Thyroid gland (tissue), 4 donors: ENCODE data around the gene PKHD1. TPM values are rescaled to one million over a fixed set of nuclear protein-coding genes. Genes with fewer than 3 reads are reported as not detected.

ENCODE experiments used
- DNase-seq, 2 donors: peaks; one replicate each; pipeline ENCODE4 v3.0.0-alpha.2; 2019
- H3K27ac ChIP-seq, 3 donors: fragments of 200-600 bp; sonication (generic); 1 replicate in 2 of 3; 2 replicates in 1 of 3; pipeline ENCODE4 v1.5.1; 2016 to 2019; ENCODE audit warnings: mild to moderate bottlenecking in 1 of 3, moderate library complexity in 1 of 3
- H3K27me3 ChIP-seq: fragments of 200-600 bp; sonication (generic); one replicate; pipeline ENCODE4 v1.5.1; 2019
- H3K36me3 ChIP-seq, 2 donors: fragments of 200-600 bp; sonication (generic); one replicate each; pipeline ENCODE4 v1.5.1; 2016 to 2019
- H3K4me1 ChIP-seq, 2 donors: fragments of 200-600 bp; sonication (generic); one replicate each; pipeline ENCODE4 v1.5.1; 2017 to 2019
- H3K4me3 ChIP-seq, 3 donors: fragments of 200-600 bp; sonication (generic); replicated peaks in 1 of 3; 1 replicate in 2 of 3; 2 replicates in 1 of 3; pipeline ENCODE4 v1.5.1; 2016; ENCODE audit warnings: mild to moderate bottlenecking in 1 of 3
- H3K9me3 ChIP-seq: fragments of 200-600 bp; sonication (generic); one replicate; pipeline ENCODE4 v1.5.1; 2017
- POLR2A ChIP-seq, 2 donors: fragments of 450-650 bp; IDR thresholded peaks; one replicate each; pipeline ENCODE4 v1.6.1; 2017; ENCODE audit warnings: antibody characterized with exemption in 2 of 2, mild to moderate bottlenecking in 2 of 2, moderate library complexity in 1 of 2
- whole genome bisulfite sequencing, 2 donors: methylation state at CpG; one replicate each; pipeline ENCODE4 v1.1.5; 2017; 5-methylcytosine and 5-hydroxymethylcytosine counted together
- intact Hi-C: fragments of 100-400 bp; cut with DNase I; formaldehyde crosslinking; loops from one replicate; pipeline ENCODE4 v1.15.1; 2023
- total RNA-seq, 4 donors: library from RNA; depleted of rRNA; stranded (reverse); fragments of >200 nt; gene quantifications; one replicate each; pipeline ENCODE4 v1.2.3, GENCODE V29; 2016
- TF ChIP-seq, protein P1 (sequence below), 6 experiments: fragments of 200-600 bp in 3 of 6; fragments of 450-650 bp in 3 of 6; sonication (generic) in 3 of 6; IDR thresholded peaks; one replicate each; pipeline ENCODE4 v1.5.1; 2016 to 2019; ENCODE audit warnings: antibody characterized with exemption in 6 of 6, mild to moderate bottlenecking in 2 of 6, inconsistent platforms in 1 of 6, moderate library complexity in 1 of 6

Gene PKHD1
- total RNA-seq, 4 donors from 2014 or later: under 0.01 to 0.11 (median 0.07) TPM

DNA sequence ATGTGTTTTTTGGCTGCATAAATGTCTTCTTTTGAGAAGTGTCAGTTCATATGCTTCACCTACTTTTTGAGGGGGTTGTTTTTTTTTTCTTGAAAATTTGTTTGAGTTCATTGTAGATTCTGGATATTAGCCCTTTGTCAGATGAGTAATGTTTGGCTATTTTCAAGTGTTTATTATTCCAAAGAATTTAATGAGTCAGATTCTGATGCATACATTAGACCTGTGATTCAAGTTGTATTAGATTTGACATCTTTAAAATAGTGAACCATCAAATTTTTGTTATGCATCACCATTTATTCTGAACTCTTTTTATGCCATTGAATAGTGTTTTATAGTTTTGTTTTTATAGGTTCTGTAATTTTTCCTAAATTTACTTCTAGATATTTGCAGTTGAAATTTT, 319.3 kb downstream of the PKHD1 start:
- intact Hi-C loops: no loop called here
- no peaks in the 10 kb centered on the region for H3K4me1 ChIP-seq
- H3K27me3 ChIP-seq: no peaks in the 10 kb centered on the region
- TF ChIP-seq, protein P1, sequence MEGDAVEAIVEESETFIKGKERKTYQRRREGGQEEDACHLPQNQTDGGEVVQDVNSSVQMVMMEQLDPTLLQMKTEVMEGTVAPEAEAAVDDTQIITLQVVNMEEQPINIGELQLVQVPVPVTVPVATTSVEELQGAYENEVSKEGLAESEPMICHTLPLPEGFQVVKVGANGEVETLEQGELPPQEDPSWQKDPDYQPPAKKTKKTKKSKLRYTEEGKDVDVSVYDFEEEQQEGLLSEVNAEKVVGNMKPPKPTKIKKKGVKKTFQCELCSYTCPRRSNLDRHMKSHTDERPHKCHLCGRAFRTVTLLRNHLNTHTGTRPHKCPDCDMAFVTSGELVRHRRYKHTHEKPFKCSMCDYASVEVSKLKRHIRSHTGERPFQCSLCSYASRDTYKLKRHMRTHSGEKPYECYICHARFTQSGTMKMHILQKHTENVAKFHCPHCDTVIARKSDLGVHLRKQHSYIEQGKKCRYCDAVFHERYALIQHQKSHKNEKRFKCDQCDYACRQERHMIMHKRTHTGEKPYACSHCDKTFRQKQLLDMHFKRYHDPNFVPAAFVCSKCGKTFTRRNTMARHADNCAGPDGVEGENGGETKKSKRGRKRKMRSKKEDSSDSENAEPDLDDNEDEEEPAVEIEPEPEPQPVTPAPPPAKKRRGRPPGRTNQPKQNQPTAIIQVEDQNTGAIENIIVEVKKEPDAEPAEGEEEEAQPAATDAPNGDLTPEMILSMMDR (IDR thresholded peaks at IDR 0.05): no peak
- TF ChIP-seq POLR2A (IDR thresholded peaks at IDR 0.05): no peak
- H3K4me3 ChIP-seq: no peak overlapping the region
- H3K27ac ChIP-seq: no peak overlapping the region
- no peaks in the 10 kb centered on the region for H3K36me3 ChIP-seq
- no peaks in the 10 kb centered on the region for H3K9me3 ChIP-seq
- DNase-seq: no peak

DNA sequence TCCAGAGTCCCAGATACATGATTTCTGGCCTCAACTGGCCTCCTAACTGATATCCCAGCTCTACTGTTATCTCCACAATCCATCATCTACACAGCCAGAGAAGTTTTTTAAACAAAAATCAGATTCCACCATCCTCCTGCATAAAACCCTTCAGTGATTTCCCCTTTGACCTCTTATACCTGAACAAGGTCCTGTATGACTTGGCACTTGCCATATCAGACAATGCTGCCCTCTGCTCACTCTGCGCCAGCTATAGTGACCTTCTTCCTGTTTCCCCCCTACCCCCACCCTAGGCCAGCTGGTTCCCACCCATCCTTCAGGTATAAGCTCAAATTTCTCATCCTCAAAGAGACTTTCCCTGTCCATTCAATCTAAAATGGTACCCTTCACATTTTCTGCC, 322.2 kb downstream of the PKHD1 start:
- H3K36me3 ChIP-seq: no peaks in the 10 kb centered on the region
- TF ChIP-seq, protein P1 (IDR thresholded peaks at IDR 0.05): no peak
- no peak for TF ChIP-seq POLR2A (IDR thresholded peaks at IDR 0.05)
- DNase-seq: no peak
- no peak overlapping the region for H3K4me3 ChIP-seq
- no peaks in the 10 kb centered on the region for H3K27me3 ChIP-seq
- H3K27ac ChIP-seq: no peak overlapping the region
- intact Hi-C loops: no loop called here
- H3K4me1 ChIP-seq: no peaks in the 10 kb centered on the region
- WGBS, 2 donors: 91 to 94% methylated on average over 1 of the region's 1 CpG
- H3K9me3 ChIP-seq: no peaks in the 10 kb centered on the region

DNA sequence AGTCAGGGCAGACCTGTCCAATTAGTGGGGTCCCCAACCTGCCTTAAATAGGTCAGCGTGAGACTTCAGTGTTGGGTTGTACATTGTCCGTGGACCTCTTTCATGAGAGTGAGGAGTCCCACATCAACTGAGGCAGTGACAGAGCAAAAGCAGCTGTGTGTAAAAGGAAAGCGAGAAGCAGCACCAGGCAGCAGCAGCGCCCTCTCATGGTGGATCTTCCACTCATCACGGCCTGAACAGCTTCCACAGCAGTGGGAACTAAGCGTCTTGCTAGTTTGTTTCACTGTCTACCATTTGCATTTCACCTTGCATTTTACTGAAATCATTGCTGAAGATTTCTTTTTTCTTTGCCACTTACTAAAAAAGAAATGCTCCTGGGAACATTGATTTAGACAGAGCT, 333.8 kb downstream of the PKHD1 start:
- Histone ChIP-seq H3K9me3 (no peaks in the 10 kb centered on the region), H3K27me3 (no peaks in the 10 kb centered on the region), H3K36me3 (no peaks in the 10 kb centered on the region), H3K4me1 (no peaks in the 10 kb centered on the region), H3K4me3 (no peak overlapping the region), H3K27ac (no peak overlapping the region)
- intact Hi-C loops: no loop called here
- 27% methylated on average over 6 of the region's 6 CpGs for WGBS, 2 donors
- peak; percentile 3 to 10 for DNase-seq
- no peak for TF ChIP-seq POLR2A (IDR thresholded peaks at IDR 0.05)
- TF ChIP-seq, protein P1 (IDR thresholded peaks at IDR 0.05): peak in 1 of 6 experiments; percentile 7

DNA sequence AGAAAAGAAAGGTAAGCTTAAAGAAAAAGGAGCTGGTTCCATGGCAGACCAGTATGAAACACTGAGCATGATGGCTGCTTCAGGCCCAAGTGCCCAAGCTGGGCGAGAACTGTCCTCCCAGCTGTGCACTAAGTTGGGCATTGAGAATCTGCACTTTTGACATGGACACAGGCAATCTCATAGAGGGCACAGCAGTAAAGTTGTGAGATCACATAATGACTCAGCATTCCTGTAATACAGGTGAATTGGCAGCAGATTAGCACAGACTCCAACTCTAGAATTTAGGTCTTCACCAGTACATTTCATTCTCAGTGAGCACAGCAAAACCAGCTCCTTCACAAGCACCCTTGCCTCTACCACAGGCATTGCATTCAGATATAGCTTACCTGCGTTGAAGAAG, 343.4 kb downstream of the PKHD1 start:
- intact Hi-C loops: no loop called here
- no peak for TF ChIP-seq POLR2A (IDR thresholded peaks at IDR 0.05)
- TF ChIP-seq, protein P1 (IDR thresholded peaks at IDR 0.05): no peak
- DNase-seq: no peak

DNA sequence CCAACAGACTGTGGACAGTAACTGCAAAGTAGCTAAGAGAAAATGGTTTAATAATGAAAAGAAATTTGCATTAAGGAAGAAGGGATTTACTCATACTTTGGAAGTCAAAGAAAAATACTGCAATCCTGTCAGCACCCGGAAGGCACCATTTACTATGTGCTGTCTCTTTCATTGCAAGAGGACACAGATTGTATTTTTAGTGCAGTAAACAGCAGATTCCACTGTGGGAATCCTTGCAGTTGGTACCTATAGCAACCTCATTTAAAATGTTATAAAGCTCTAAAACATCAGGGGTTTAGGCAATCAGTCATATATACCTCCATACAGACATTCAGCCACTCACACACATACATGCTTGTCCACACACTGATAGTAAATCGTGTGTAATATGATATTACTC, 346.8 kb downstream of the PKHD1 start:
- WGBS, 2 donors: 80 to 84% methylated on average over 2 of the region's 2 CpGs
- TF ChIP-seq, protein P1 (IDR thresholded peaks at IDR 0.05): no peak
- TF ChIP-seq POLR2A (IDR thresholded peaks at IDR 0.05): no peak
- intact Hi-C loops: no loop called here
- H3K9me3 ChIP-seq: no peaks in the 10 kb centered on the region
- H3K27ac ChIP-seq: no peak overlapping the region
- no peak for DNase-seq
- no peaks in the 10 kb centered on the region for H3K36me3 ChIP-seq
- no peaks in the 10 kb centered on the region for H3K27me3 ChIP-seq
- H3K4me3 ChIP-seq: no peak overlapping the region
- H3K4me1 ChIP-seq: no peaks in the 10 kb centered on the region

More for the DNA sequence above, 343.4 kb downstream of the PKHD1 start:
- Histone ChIP-seq H3K27me3 (no peaks in the 10 kb centered on the region), H3K36me3 (no peaks in the 10 kb centered on the region), H3K4me1 (no peaks in the 10 kb centered on the region), H3K9me3 (no peaks in the 10 kb centered on the region), H3K4me3 (no peak overlapping the region), H3K27ac (no peak overlapping the region)
- 86 to 93% methylated on average over 2 of the region's 2 CpGs for WGBS, 2 donors
